HG03064 (cell line): ENCODE results near the gene LYZL4.

Experiments used
- ATAC-seq: cut with Tn5 transposase; IDR thresholded peaks from one replicate; pipeline ENCODE4 v1.9.1; 2021; ENCODE audit warnings: low read depth; ENCODE audit not compliant: unreplicated experiment

LYZL4 gene

GRCh38 chr3:42377681-42378080, 32.7 kb downstream of the LYZL4 start:
- no peak for ATAC-seq

- no peak for ATAC-seq
Measured at GRCh38 chr3:42376344-42376798, 34.0 kb downstream of the LYZL4 start.

- ATAC-seq = no peak
Measured at GRCh38 chr3:42375121-42375800, 35.1 kb downstream of the LYZL4 start.

GRCh38 chr3:42371776-42372175, 38.6 kb downstream of the LYZL4 start:
- no peak for ATAC-seq

GRCh38 chr3:42369832-42370231, 40.6 kb downstream of the LYZL4 start:
- no peak for ATAC-seq

GRCh38 chr3:42369304-42369703, 41.1 kb downstream of the LYZL4 start:
- no peak for ATAC-seq

- no peak for ATAC-seq
Measured at GRCh38 chr3:42368861-42369260, 41.5 kb downstream of the LYZL4 start.

GRCh38 chr3:42367903-42368302, 42.5 kb downstream of the LYZL4 start:
- no peak for ATAC-seq

- ATAC-seq = no peak
Measured at GRCh38 chr3:42366550-42366949, 43.9 kb downstream of the LYZL4 start.

- ATAC-seq = no peak
Measured at GRCh38 chr3:42357335-42357734, 53.1 kb downstream of the LYZL4 start.

GRCh38 chr3:42355612-42356011, 54.8 kb downstream of the LYZL4 start:
- no peak for ATAC-seq

- no peak for ATAC-seq
Measured at GRCh38 chr3:42353631-42354030, 56.8 kb downstream of the LYZL4 start.

- ATAC-seq = no peak
Measured at GRCh38 chr3:42351207-42351606, 59.2 kb downstream of the LYZL4 start.

GRCh38 chr3:42349765-42350594, 60.4 kb downstream of the LYZL4 start:
- ATAC-seq = no peak

GRCh38 chr3:42347928-42348327, 62.5 kb downstream of the LYZL4 start:
- ATAC-seq = no peak
